Neural cell (in vitro differentiated cells): Measurements from ENCODE around the gene ARL6IP5. TPM values are rescaled to one million over a fixed set of nuclear protein-coding genes. Genes with fewer than 3 reads are reported as not detected.

Experiments used
- H2AFZ ChIP-seq: fragments of 200-600, 300-800 bp; sonication (generic), shearing (Covaris generic); 2 replicates; pipeline ENCODE4 v1.6.0; 2014; ENCODE audit warnings: low read depth, mild to moderate bottlenecking, antibody characterized with exemption, low read length, moderate library complexity
- H3F3A ChIP-seq: fragments of 200-600 bp; shearing (Covaris generic); 2 replicates; pipeline ENCODE4 v1.6.1; 2016; ENCODE audit warnings: mild to moderate bottlenecking, moderate library complexity, mixed read lengths, antibody characterized with exemption, low read length; ENCODE audit not compliant: insufficient read depth, poor library complexity, severe bottlenecking
- H3K27ac ChIP-seq: fragments of 200-600, 300-800 bp; sonication (generic), shearing (Covaris generic); 2 replicates; pipeline ENCODE4 v1.5.1; 2014; ENCODE audit warnings: mild to moderate bottlenecking, low read length, moderate library complexity
- H3K27me3 ChIP-seq: fragments of 300-800, 200-600 bp; sonication (generic), shearing (Covaris generic); 2 replicates; pipeline ENCODE4 v1.6.0; 2014; ENCODE audit warnings: mild to moderate bottlenecking, low read depth, low read length, moderate library complexity; ENCODE audit not compliant: insufficient read depth
- H3K36me3 ChIP-seq: fragments of 300-800, 200-600 bp; sonication (generic), shearing (Covaris generic); 2 replicates; pipeline ENCODE4 v1.5.1; 2014; ENCODE audit warnings: mild to moderate bottlenecking, antibody characterized with exemption, low read length, moderate library complexity; ENCODE audit not compliant: insufficient read depth
- H3K4me2 ChIP-seq: fragments of 300-800, 200-600 bp; sonication (generic), shearing (Covaris generic); 2 replicates; pipeline ENCODE4 v1.6.0; 2014; ENCODE audit warnings: mild to moderate bottlenecking, low read length
- H3K4me3 ChIP-seq: fragments of 300-800, 200-600 bp; sonication (generic), shearing (Covaris generic); 2 replicates; pipeline ENCODE4 v1.5.1; 2014; ENCODE audit warnings: mild to moderate bottlenecking, low read length, moderate library complexity
- H3K79me2 ChIP-seq: fragments of 200-600 bp; shearing (Covaris generic); replicated peaks from 2 replicates; pipeline ENCODE4 v1.6.0; 2014; ENCODE audit warnings: mild to moderate bottlenecking, low read length, moderate library complexity; ENCODE audit not compliant: insufficient read depth
- H3K9ac ChIP-seq: fragments of 300-800, 200-600 bp; sonication (generic), shearing (Covaris generic); 2 replicates; pipeline ENCODE4 v1.6.1; 2016; ENCODE audit warnings: mild to moderate bottlenecking, low read length, mixed read lengths
- H3K9me2 ChIP-seq: fragments of 200-600 bp; shearing (Covaris generic); 2 replicates; pipeline ENCODE4 v1.6.1; 2016; ENCODE audit warnings: mild to moderate bottlenecking, low read length, mixed read lengths; ENCODE audit not compliant: insufficient read depth
- H3K9me3 ChIP-seq: fragments of 200-600, 300-800 bp; sonication (generic), shearing (Covaris generic); 2 replicates; pipeline ENCODE4 v1.6.1; 2016; ENCODE audit warnings: mild to moderate bottlenecking, mixed run types, low read length, moderate library complexity, mixed read lengths
- H4K20me1 ChIP-seq: fragments of 200-600 bp; shearing (Covaris generic); 2 replicates; pipeline ENCODE4 v1.6.1; 2016; ENCODE audit warnings: mild to moderate bottlenecking, mixed run types; ENCODE audit not compliant: insufficient read depth
- EP300 ChIP-seq: fragments of 450-650 bp; conservative IDR thresholded peaks from 2 replicates; pipeline ENCODE4 v1.6.1; 2014; ENCODE audit warnings: antibody characterized with exemption, mild to moderate bottlenecking, moderate library complexity; ENCODE audit not compliant: poor library complexity, severe bottlenecking
- EZH2 ChIP-seq: fragments of 200-600, 300-800 bp; shearing (Covaris generic), sonication (generic); IDR thresholded peaks from 2 replicates; pipeline ENCODE4 v1.6.1; 2014; ENCODE audit warnings: antibody characterized with exemption, low read length, borderline replicate concordance, mild to moderate bottlenecking; ENCODE audit not compliant: insufficient read depth, poor library complexity, severe bottlenecking
- MXI1 ChIP-seq: fragments of 450-650 bp; conservative IDR thresholded peaks from 2 replicates; pipeline ENCODE4 v1.6.1; 2014; ENCODE audit warnings: antibody characterized with exemption, mild to moderate bottlenecking; ENCODE audit not compliant: poor library complexity, severe bottlenecking
- POLR2AphosphoS5 ChIP-seq: IDR thresholded peaks from 2 replicates; pipeline ENCODE4 v1.6.1; 2012
- RAD21 ChIP-seq: fragments of 450-650 bp; conservative IDR thresholded peaks from 2 replicates; pipeline ENCODE4 v1.6.1; 2014; ENCODE audit warnings: antibody characterized with exemption, mild to moderate bottlenecking, moderate library complexity
- SMC3 ChIP-seq: fragments of 450-650 bp; conservative IDR thresholded peaks from 2 replicates; pipeline ENCODE4 v1.6.1; 2014; ENCODE audit warnings: antibody characterized with exemption, mild to moderate bottlenecking, moderate library complexity; ENCODE audit not compliant: poor library complexity
- TAF1 ChIP-seq: IDR thresholded peaks from 2 replicates; pipeline ENCODE4 v1.6.1; 2012; ENCODE audit warnings: low read depth
- polyA plus RNA-seq: library from polyadenylated mRNA; depleted of rRNA; stranded (reverse); fragments of >200 nt; gene quantifications from 2 replicates; pipeline ENCODE4 v1.2.3, GENCODE V29; 2014
- TF ChIP-seq, protein P1 (sequence below): fragments of 450-650 bp; IDR thresholded peaks from 2 replicates; pipeline ENCODE4 v1.5.1; 2014; ENCODE audit warnings: antibody characterized with exemption, mild to moderate bottlenecking, moderate library complexity; ENCODE audit not compliant: poor library complexity, severe bottlenecking
- TF ChIP-seq, protein P2 (sequence below): IDR thresholded peaks from 2 replicates; pipeline ENCODE4 v1.6.1; 2012; ENCODE audit warnings: borderline replicate concordance

Gene ARL6IP5
- polyA plus RNA-seq, 1 donor from 2014 or later, result 108 TPM

DNA sequence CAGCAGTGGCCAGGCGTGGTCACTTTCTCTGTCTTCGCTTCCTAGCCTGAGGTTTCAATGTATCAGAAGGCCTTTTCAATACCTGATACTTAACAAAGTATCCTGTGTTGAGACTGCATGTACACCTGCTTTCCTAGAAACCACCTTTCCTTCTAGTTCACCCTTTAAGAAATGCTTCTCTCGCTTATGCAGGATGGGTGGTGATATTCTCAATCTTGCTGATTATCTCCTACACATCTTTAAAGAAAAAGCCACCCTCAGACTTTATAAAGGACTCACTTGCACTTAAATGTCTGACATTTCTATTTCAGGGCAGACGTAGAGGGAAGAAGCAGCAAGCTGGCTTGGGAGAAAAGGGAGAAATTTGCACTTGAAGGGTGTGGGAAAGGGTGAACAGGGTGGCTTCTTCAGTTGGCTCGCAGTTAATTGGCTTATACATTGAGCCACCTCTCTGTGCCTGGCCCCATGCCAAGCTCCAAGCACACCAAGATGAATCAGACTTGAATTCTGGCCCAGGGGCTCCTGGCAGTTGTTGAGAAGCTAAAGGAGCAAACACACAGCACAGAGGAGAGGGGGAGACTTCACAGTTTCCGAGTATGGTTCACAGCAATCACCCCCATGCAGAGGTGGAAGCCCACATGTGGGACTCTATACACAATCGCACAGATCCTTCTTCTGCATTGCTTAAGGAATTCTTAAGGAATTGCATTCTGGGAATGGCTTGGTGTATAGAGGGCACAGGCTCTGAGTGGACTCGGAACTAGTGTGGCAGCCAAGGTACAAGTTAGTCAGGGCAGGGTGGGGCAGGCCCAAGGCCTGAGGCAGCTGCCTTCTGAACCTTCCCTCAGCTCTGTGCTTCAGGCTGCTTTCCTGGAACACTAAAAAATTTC lies 1.3 kb downstream of the ARL6IP5 start:
- no peak for TF ChIP-seq RAD21

DNA sequence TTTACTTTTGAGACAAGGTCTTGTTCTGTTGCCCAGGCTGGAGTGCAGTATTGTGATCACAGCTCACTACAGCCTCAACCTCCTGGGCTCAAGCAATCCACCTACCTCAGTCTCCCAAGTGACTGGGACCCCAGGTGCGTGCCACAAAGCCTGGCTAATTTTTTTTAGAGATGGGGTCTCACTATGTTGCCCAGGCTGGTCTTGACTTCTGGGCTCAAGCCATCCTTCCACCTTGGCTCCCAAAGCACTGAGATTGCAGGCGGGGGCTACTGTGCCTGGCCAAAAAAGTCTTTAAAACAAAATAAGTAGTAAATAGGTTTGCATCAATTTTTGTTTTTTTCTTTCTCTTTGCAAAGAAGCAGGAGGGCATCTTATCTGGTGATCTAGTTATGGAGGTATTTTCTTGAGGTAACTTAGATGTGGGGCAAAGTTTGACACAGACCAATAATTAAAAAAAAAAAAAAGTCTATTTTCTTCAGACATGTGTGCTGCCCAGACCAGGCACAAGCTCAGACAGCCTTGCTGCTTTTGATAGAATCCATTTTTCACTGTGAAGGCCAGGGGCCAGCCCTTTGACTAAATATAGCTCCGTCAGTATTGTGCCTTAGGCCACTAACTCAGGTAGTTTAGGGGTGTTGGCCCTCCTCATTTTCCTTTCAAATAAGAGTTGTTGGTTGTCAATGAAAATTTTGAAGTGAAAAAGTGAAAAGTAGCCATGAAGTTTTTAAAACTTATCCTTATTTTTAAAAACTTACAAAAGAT lies 2.5 kb downstream of the ARL6IP5 start:
- Histone ChIP-seq H3K36me3 (no peaks in the 10 kb centered on the region), H3K27ac (no peak overlapping the region), H3F3A (no peaks in the 10 kb centered on the region), H3K9me3 (no peaks in the 10 kb centered on the region), H4K20me1 (no peaks in the 10 kb centered on the region), H3K9ac (no peak overlapping the region), H3K9me2 (no peaks in the 10 kb centered on the region), H2AFZ (no peak overlapping the region), H3K4me3 (peak overlapping the region; percentile 89), H3K27me3 (no peaks in the 10 kb centered on the region), H3K79me2 (peaks cover 34% of the 10 kb centered on the region), H3K4me2 (peak overlapping the region; percentile 2)
- no peak for TF ChIP-seq EP300
- TF ChIP-seq MXI1, result no peak
- TF ChIP-seq, protein P1, sequence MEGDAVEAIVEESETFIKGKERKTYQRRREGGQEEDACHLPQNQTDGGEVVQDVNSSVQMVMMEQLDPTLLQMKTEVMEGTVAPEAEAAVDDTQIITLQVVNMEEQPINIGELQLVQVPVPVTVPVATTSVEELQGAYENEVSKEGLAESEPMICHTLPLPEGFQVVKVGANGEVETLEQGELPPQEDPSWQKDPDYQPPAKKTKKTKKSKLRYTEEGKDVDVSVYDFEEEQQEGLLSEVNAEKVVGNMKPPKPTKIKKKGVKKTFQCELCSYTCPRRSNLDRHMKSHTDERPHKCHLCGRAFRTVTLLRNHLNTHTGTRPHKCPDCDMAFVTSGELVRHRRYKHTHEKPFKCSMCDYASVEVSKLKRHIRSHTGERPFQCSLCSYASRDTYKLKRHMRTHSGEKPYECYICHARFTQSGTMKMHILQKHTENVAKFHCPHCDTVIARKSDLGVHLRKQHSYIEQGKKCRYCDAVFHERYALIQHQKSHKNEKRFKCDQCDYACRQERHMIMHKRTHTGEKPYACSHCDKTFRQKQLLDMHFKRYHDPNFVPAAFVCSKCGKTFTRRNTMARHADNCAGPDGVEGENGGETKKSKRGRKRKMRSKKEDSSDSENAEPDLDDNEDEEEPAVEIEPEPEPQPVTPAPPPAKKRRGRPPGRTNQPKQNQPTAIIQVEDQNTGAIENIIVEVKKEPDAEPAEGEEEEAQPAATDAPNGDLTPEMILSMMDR, result no peak
- no peak for TF ChIP-seq RAD21
- no peak for TF ChIP-seq SMC3
- no peak for TF ChIP-seq TAF1
- no peak for TF ChIP-seq EZH2
- TF ChIP-seq, protein P2, sequence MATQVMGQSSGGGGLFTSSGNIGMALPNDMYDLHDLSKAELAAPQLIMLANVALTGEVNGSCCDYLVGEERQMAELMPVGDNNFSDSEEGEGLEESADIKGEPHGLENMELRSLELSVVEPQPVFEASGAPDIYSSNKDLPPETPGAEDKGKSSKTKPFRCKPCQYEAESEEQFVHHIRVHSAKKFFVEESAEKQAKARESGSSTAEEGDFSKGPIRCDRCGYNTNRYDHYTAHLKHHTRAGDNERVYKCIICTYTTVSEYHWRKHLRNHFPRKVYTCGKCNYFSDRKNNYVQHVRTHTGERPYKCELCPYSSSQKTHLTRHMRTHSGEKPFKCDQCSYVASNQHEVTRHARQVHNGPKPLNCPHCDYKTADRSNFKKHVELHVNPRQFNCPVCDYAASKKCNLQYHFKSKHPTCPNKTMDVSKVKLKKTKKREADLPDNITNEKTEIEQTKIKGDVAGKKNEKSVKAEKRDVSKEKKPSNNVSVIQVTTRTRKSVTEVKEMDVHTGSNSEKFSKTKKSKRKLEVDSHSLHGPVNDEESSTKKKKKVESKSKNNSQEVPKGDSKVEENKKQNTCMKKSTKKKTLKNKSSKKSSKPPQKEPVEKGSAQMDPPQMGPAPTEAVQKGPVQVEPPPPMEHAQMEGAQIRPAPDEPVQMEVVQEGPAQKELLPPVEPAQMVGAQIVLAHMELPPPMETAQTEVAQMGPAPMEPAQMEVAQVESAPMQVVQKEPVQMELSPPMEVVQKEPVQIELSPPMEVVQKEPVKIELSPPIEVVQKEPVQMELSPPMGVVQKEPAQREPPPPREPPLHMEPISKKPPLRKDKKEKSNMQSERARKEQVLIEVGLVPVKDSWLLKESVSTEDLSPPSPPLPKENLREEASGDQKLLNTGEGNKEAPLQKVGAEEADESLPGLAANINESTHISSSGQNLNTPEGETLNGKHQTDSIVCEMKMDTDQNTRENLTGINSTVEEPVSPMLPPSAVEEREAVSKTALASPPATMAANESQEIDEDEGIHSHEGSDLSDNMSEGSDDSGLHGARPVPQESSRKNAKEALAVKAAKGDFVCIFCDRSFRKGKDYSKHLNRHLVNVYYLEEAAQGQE, result no peak
- no peak for TF ChIP-seq POLR2AphosphoS5

More for the DNA sequence above, 1.3 kb downstream of the ARL6IP5 start:
- Histone ChIP-seq H2AFZ (peak overlapping the region; percentile 73), H3K9ac (peak overlapping the region; percentile 84), H3K27me3 (no peaks in the 10 kb centered on the region), H3F3A (no peaks in the 10 kb centered on the region), H3K9me2 (no peaks in the 10 kb centered on the region), H3K27ac (peak overlapping the region; percentile 76), H3K9me3 (no peaks in the 10 kb centered on the region), H3K36me3 (no peaks in the 10 kb centered on the region), H3K4me3 (peak overlapping the region; percentile 89), H3K4me2 (peak overlapping the region; percentile 74), H4K20me1 (no peaks in the 10 kb centered on the region), H3K79me2 (peaks cover 34% of the 10 kb centered on the region)
